Sigmoid colon (tissue), 7 donors: ENCODE results near the gene CAMSAP3. TPM values are rescaled to one million over a fixed set of nuclear protein-coding genes. Genes with fewer than 3 reads are reported as not detected.

Experiments used
- DNase-seq: peaks from one replicate; pipeline ENCODE4 v3.0.0-alpha.2; 2019
- H3K27ac ChIP-seq, 4 donors: fragments of 200-600 bp; sonication (generic); one replicate each; pipeline ENCODE4 v1.5.1; 2016 to 2019; ENCODE audit warnings: mild to moderate bottlenecking in 1 of 4
- H3K27me3 ChIP-seq, 3 donors: fragments of 200-600 bp; sonication (generic); one replicate each; pipeline ENCODE4 v1.5.1; 2019; ENCODE audit warnings: mild to moderate bottlenecking in 1 of 3
- H3K36me3 ChIP-seq, 4 donors: fragments of 200-600 bp; sonication (generic); one replicate each; pipeline ENCODE4 v1.5.1; 2016 to 2019
- H3K4me1 ChIP-seq, 4 donors: fragments of 200-600 bp; sonication (generic); one replicate each; pipeline ENCODE4 v1.5.1; 2017 to 2019
- H3K4me3 ChIP-seq, 4 donors: fragments of 200-600 bp; sonication (generic); one replicate each; pipeline ENCODE4 v1.5.1; 2017 to 2019; ENCODE audit warnings: mild to moderate bottlenecking in 2 of 4, moderate library complexity in 1 of 4
- H3K9me3 ChIP-seq, 4 donors: fragments of 200-600 bp in 3 of 4; sonication (generic) in 3 of 4; one replicate each; pipeline versions ENCODE4 v1.5.1 to v1.6.1; 2013 to 2019
- CTCF ChIP-seq, 4 experiments: fragments of 450-650 bp in 3 of 4; fragments of 200-600 bp in 1 of 4; IDR thresholded peaks; one replicate each; pipeline ENCODE4 v1.5.1; 2016 to 2019; ENCODE audit warnings: antibody characterized with exemption in 4 of 4, mild to moderate bottlenecking in 3 of 4, moderate library complexity in 2 of 4
- EP300 ChIP-seq, 4 donors: sonication (generic); formaldehyde crosslinking; IDR thresholded peaks; one replicate each; pipeline ENCODE4 v1.6.1; 2017; ENCODE audit warnings: antibody characterized with exemption in 4 of 4
- POLR2A ChIP-seq, 2 donors: fragments of 450-650 bp; IDR thresholded peaks; one replicate each; pipeline ENCODE4 v1.6.1; 2016; ENCODE audit warnings: antibody characterized with exemption in 2 of 2, mild to moderate bottlenecking in 2 of 2, moderate library complexity in 2 of 2
- POLR2AphosphoS5 ChIP-seq, 4 donors: sonication (generic); formaldehyde crosslinking; IDR thresholded peaks; one replicate each; pipeline ENCODE4 v1.6.1; 2017; ENCODE audit warnings: antibody characterized with exemption in 4 of 4
- WGBS, 2 donors: extraction: QIAGEN DNeasy Blood & Tissue Kit; methylation state at CpG; one replicate each; pipeline ENCODE4 v1.1.7; 2013; 5-methylcytosine and 5-hydroxymethylcytosine counted together
- intact Hi-C: fragments of 100-400 bp; cut with DNase I; formaldehyde crosslinking; loops from one replicate; pipeline ENCODE4 v1.15.1; 2023
- polyA plus RNA-seq, 3 donors: library from polyadenylated mRNA; stranded (reverse); fragments of 200-250 nt; gene quantifications; one replicate each; pipeline ENCODE4 v1.2.3, GENCODE V29; 2013
- total RNA-seq, 4 donors: library from RNA; depleted of rRNA; stranded (reverse); fragments of >200 nt; gene quantifications; one replicate each; pipeline ENCODE4 v1.1.0, GENCODE V29; 2016
- donor health status: healthy with polysubstance abuse.
- donor health status: Bipolar disorder and iron deficiency.
- donor health status: healthy.

Gene CAMSAP3
- total and polyA plus RNA-seq, 7 donors, result under 0.01 to 37.2 (median 7.9) TPM; not detected in 1

DNA sequence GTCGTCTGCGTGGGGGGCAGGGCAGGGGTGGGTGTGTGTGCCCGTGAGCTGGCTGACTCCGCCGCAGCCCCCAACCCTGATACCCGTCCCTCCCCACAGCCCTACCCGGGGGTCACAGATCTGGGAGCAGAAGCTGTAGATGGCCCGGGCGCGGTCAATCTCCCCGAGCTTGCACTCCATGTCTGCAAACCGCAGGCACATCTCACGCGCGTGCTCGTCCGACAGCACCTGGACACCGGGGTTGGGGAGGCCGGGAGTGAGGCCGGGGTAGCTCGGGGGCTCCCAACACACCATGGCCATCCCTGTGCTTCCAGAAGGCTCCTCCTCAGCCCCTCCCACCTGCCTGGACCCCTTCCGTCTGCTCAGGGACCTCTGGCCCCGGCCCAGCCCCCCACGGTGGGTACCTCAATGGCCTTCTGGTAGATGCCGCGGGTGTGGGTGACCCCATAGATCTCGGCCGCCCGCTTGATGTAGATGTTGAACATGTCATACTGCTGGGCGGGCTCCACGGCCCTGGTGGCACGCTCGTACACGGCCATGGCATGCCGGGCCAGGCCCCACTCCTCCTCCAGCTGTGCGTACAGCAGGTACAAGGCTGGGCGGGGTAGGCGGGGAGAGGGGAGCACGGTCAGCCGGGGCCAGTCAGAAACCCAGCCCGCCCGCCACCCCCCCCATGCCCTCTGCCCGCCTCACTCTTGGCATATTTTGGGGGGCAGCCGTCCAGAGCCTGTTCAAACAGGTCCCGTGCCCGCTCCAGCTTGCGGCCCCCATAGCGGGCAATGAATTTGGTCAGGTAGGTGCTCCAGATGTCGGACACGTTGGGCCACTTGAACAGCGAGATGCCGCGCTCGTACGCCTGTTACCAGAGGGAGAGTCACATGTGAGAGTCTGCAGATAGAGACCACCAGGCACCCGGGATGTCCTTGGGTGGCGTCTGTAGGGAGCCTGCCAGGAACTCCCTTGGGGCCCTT lies 25.1 kb downstream of the CAMSAP3 start:
- Histone ChIP-seq H3K9me3 (no peaks in the 10 kb centered on the region), H3K27me3 (no peaks in the 10 kb centered on the region), H3K4me1 (peaks cover 0 to 12% (median 2%) of the 10 kb centered on the region in 4 donors), H3K36me3 (peaks cover 41 to 80% (median 53%) of the 10 kb centered on the region in 4 donors), H3K4me3 (no peak overlapping the region), H3K27ac (no peak overlapping the region)
- no peak for DNase-seq
- no peak for TF ChIP-seq POLR2AphosphoS5 (IDR thresholded peaks at IDR 0.05)
- no peak for TF ChIP-seq CTCF (IDR thresholded peaks at IDR 0.05)
- TF ChIP-seq EP300 (IDR thresholded peaks at IDR 0.05), result no peak
- TF ChIP-seq POLR2A (IDR thresholded peaks at IDR 0.05), result no peak
- WGBS, 2 donors, result 93 to 96% methylated on average over 57 of the region's 57 CpGs
- intact Hi-C loops, result loop anchor here (10.0 kb wide), 1 partner anchor 226 kb away; no protein-coding TSS in a partner anchor

DNA sequence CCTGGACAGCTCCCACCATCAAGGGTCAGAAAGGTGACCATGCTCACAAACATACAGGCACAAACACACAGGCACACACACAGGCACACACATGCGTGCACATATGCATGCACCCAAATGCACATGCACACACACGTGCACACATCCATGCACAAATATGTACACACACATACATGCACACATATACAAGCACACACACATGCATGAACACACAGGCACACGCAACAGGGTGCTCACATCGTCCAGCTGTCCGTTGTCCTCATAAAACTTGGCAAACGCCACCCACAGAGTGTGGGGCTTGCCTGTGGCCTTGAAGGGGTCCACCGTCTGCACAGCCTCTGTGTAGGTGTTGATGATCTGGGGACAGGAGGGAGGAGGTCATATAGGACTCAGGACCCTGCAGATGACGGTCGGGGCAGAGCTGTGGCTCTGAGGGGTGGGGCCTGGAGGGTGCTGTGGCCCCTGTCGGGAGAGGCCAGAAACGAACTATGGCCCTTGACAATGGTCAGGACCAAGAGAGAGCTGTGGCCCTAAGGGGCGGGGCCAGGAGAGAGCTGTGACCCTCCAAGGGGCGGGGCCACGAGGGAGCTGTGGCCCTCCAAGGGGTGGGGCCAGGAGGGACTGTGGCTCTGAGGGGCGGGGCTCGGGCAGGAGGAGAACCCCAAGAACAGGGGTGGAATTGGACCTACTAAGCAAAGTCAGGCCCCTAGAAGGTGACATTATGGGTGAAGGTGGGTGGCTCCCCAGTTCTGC lies 27.4 kb downstream of the CAMSAP3 start:
- 81 to 88% methylated on average over 16 of the region's 16 CpGs for WGBS, 2 donors
- Histone ChIP-seq H3K4me1 (peaks cover 0 to 24% (median 14%) of the 10 kb centered on the region in 4 donors), H3K36me3 (peaks cover 41 to 87% (median 55%) of the 10 kb centered on the region in 4 donors), H3K4me3 (no peak overlapping the region), H3K9me3 (no peaks in the 10 kb centered on the region), H3K27me3 (no peaks in the 10 kb centered on the region), H3K27ac (no peak overlapping the region)
- intact Hi-C loops, result loop anchor here (10.0 kb wide), 1 partner anchor 228 kb away; no protein-coding TSS in a partner anchor
- no peak for DNase-seq
- TF ChIP-seq POLR2AphosphoS5 (IDR thresholded peaks at IDR 0.05) (no peak), POLR2A (IDR thresholded peaks at IDR 0.05) (no peak), CTCF (IDR thresholded peaks at IDR 0.05) (no peak), EP300 (IDR thresholded peaks at IDR 0.05) (no peak)

DNA sequence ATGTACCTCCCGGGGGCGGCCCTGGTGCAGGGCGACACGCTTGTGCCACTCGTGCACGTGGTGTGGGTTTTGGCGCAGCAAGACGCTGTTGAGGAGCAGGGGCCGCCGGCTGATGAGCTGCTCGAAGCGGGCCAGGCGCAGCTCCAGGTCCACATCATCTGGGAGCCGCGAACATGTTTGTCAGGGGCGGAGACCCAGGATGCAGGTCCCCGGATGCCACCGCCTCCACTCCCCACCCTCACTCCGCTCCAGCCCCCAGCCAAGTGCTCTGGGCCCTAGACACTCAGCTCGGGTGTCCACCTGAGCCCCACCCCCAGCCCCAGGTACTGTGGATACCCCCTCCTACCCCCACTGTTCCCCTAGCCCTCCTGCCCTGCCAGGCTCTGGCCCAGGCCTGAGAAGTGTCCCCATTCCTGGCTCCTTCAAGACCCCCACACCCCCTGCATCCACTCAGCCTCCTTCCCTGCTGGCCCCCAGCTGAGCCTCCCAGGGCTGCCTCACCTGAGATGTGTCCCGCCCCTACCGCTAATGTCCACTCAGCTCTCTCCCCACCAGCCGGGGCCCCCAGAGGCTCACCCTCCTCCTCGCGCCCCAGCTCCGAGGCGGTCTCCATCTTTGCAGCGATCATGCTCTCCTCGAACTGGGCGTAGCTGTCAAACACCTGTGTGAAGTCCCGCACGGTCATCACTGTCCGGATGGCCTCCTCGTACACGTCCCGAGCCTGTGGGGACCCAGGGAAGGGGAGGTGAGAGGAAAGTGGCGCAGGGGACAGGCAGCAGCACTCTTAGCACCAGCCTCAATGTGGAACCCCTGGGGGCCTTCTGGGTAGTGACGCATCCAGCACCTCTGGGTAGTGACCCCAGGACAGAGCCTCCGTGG lies 28.3 kb downstream of the CAMSAP3 start:
- no peaks in the 10 kb centered on the region for H3K9me3 ChIP-seq
- H3K27me3 ChIP-seq, result no peaks in the 10 kb centered on the region
- 95 to 96% methylated on average over 39 of the region's 39 CpGs for WGBS, 2 donors
- peaks cover 0 to 24% (median 20%) of the 10 kb centered on the region in 4 donors for H3K4me1 ChIP-seq
- TF ChIP-seq EP300 (IDR thresholded peaks at IDR 0.05) (no peak), POLR2AphosphoS5 (IDR thresholded peaks at IDR 0.05) (no peak), POLR2A (IDR thresholded peaks at IDR 0.05) (no peak), CTCF (IDR thresholded peaks at IDR 0.05) (no peak)
- intact Hi-C loops, result loop anchor here (10.0 kb wide), 1 partner anchor 229 kb away; no protein-coding TSS in a partner anchor
- H3K4me3 ChIP-seq, result no peak overlapping the region
- no peak overlapping the region for H3K27ac ChIP-seq
- peaks cover 41 to 78% (median 55%) of the 10 kb centered on the region in 4 donors for H3K36me3 ChIP-seq
- no peak for DNase-seq

- no peak for TF ChIP-seq POLR2AphosphoS5 (IDR thresholded peaks at IDR 0.05)
- TF ChIP-seq EP300 (IDR thresholded peaks at IDR 0.05), result no peak
- TF ChIP-seq POLR2A (IDR thresholded peaks at IDR 0.05), result no peak
- no peak for TF ChIP-seq CTCF (IDR thresholded peaks at IDR 0.05)
These were observed 29.1 kb downstream of the CAMSAP3 start for GRCh38 chr19:7624810-7625209.

More at GRCh38 chr19:7624810-7625209, 29.1 kb downstream of the CAMSAP3 start:
- H3K4me3 ChIP-seq, result no peak overlapping the region
- peaks cover 37 to 70% (median 51%) of the 10 kb centered on the region in 4 donors for H3K36me3 ChIP-seq
- intact Hi-C loops, result loop anchor here (10.0 kb wide), 1 partner anchor 230 kb away; no protein-coding TSS in a partner anchor
- WGBS, 2 donors, result 94 to 95% methylated on average over 17 of the region's 17 CpGs
- H3K27ac ChIP-seq, result no peak overlapping the region
- no peaks in the 10 kb centered on the region for H3K9me3 ChIP-seq
- H3K4me1 ChIP-seq, result peaks cover 0 to 22% (median 20%) of the 10 kb centered on the region in 4 donors
- H3K27me3 ChIP-seq, result no peaks in the 10 kb centered on the region
- no peak for DNase-seq
